BLaER1 treated with 17β-estradiol and CSF1 and Interleukin-3, amounts not matched to agents 10 nM and 100 nM (cell line): ENCODE results near the gene HDAC9.

Source experiments
- H3K27ac ChIP-seq, 11 experiments: shearing (Covaris generic); formaldehyde crosslinking; 2 replicates each; pipeline ENCODE4 v1.8.1; 2022
- H3K27me3 ChIP-seq, 11 experiments: shearing (Covaris generic); formaldehyde crosslinking; 2 replicates each; pipeline ENCODE4 v1.8.1; 2022
- H3K36me3 ChIP-seq, 11 experiments: shearing (Covaris generic); formaldehyde crosslinking; 2 replicates each; pipeline ENCODE4 v1.8.1; 2022
- H3K4me1 ChIP-seq, 10 experiments: shearing (Covaris generic); formaldehyde crosslinking; 2 replicates each; pipeline ENCODE4 v1.8.1; 2022
- H3K4me2 ChIP-seq, 11 experiments: shearing (Covaris generic); formaldehyde crosslinking; 2 replicates each; pipeline ENCODE4 v1.8.1; 2022
- H3K4me3 ChIP-seq, 10 experiments: shearing (Covaris generic); formaldehyde crosslinking; 2 replicates each; pipeline ENCODE4 v1.8.1; 2022
- H3K9ac ChIP-seq, 11 experiments: shearing (Covaris generic); formaldehyde crosslinking; 2 replicates each; pipeline ENCODE4 v1.8.1; 2022
- H3K9me3 ChIP-seq, 11 experiments: shearing (Covaris generic); formaldehyde crosslinking; replicated peaks in 1 of 11; 2 replicates each; pipeline ENCODE4 v1.8.1; 2022
- H4K20me1 ChIP-seq, 11 experiments: shearing (Covaris generic); formaldehyde crosslinking; 2 replicates each; pipeline ENCODE4 v1.8.1; 2022
- Cebpa-rat ChIP-seq, 11 experiments: shearing (Covaris generic); IDR thresholded peaks; 2 replicates each; pipeline ENCODE4 v1.8.1; 2022

HDAC9 gene

GRCh38 chr7:18803923-18804322, 308.4 kb downstream of the HDAC9 start:
- Histone ChIP-seq H3K4me3 (no peak overlapping the region), H3K9me3 (no peaks in the 10 kb centered on the region), H3K4me2 (no peak overlapping the region), H3K4me1 (no peaks in the 10 kb centered on the region), H3K27me3 (no peaks in the 10 kb centered on the region), H3K36me3 (no peaks in the 10 kb centered on the region), H4K20me1 (no peaks in the 10 kb centered on the region), H3K9ac (no peak overlapping the region), H3K27ac (no peak overlapping the region)
- no peak for TF ChIP-seq Cebpa-rat (IDR thresholded peaks at IDR 0.05)

GRCh38 chr7:18806177-18806576, 310.6 kb downstream of the HDAC9 start:
- no peak for TF ChIP-seq Cebpa-rat (IDR thresholded peaks at IDR 0.05)
- H3K4me1 ChIP-seq = no peaks in the 10 kb centered on the region
- H3K27ac ChIP-seq = no peak overlapping the region
- no peak overlapping the region for H3K4me3 ChIP-seq
- H3K4me2 ChIP-seq = no peak overlapping the region
- no peaks in the 10 kb centered on the region for H3K36me3 ChIP-seq
- no peaks in the 10 kb centered on the region for H3K27me3 ChIP-seq
- H3K9me3 ChIP-seq = no peaks in the 10 kb centered on the region
- H4K20me1 ChIP-seq = no peaks in the 10 kb centered on the region
- H3K9ac ChIP-seq = no peak overlapping the region

GRCh38 chr7:18808026-18808425, 312.5 kb downstream of the HDAC9 start:
- Histone ChIP-seq H3K4me2 (no peak overlapping the region), H3K4me1 (no peaks in the 10 kb centered on the region), H3K4me3 (no peak overlapping the region), H3K27me3 (no peaks in the 10 kb centered on the region), H3K9me3 (peaks cover 0 to 8% (median 6%) of the 10 kb centered on the region in 11 experiments; a peak in 10 of 22 replicates), H3K9ac (no peak overlapping the region), H3K27ac (no peak overlapping the region), H4K20me1 (no peaks in the 10 kb centered on the region), H3K36me3 (no peaks in the 10 kb centered on the region)
- TF ChIP-seq Cebpa-rat (IDR thresholded peaks at IDR 0.05) = no peak

- H3K4me2 ChIP-seq = no peak overlapping the region
- H3K4me1 ChIP-seq = no peaks in the 10 kb centered on the region
- no peaks in the 10 kb centered on the region for H3K27me3 ChIP-seq
- no peaks in the 10 kb centered on the region for H3K36me3 ChIP-seq
- H3K4me3 ChIP-seq = no peak overlapping the region
- TF ChIP-seq Cebpa-rat (IDR thresholded peaks at IDR 0.05) = no peak
- peaks cover 0 to 21% (median 9%) of the 10 kb centered on the region in 11 experiments; a peak in 10 of 22 replicates for H3K9me3 ChIP-seq
- no peak overlapping the region for H3K27ac ChIP-seq
- no peak overlapping the region for H3K9ac ChIP-seq
- no peaks in the 10 kb centered on the region for H4K20me1 ChIP-seq
These were observed 319.9 kb downstream of the HDAC9 start for GRCh38 chr7:18815261-18815960.

GRCh38 chr7:18820981-18821380, 325.4 kb downstream of the HDAC9 start:
- H3K4me1 ChIP-seq = no peaks in the 10 kb centered on the region
- no peaks in the 10 kb centered on the region for H3K27me3 ChIP-seq
- no peak overlapping the region for H3K4me3 ChIP-seq
- H3K9me3 ChIP-seq = 0 out of 22 replicates have a peak, but pooled peaks cover 0 to 8% (median 0%) of the 10 kb centered on the region in 11 experiments
- no peak for TF ChIP-seq Cebpa-rat (IDR thresholded peaks at IDR 0.05)
- H3K9ac ChIP-seq = no peak overlapping the region
- H3K27ac ChIP-seq = no peak overlapping the region
- H3K36me3 ChIP-seq = no peaks in the 10 kb centered on the region
- no peak overlapping the region for H3K4me2 ChIP-seq
- H4K20me1 ChIP-seq = no peaks in the 10 kb centered on the region

GRCh38 chr7:18821554-18821953, 326.0 kb downstream of the HDAC9 start:
- no peaks in the 10 kb centered on the region for H3K27me3 ChIP-seq

GRCh38 chr7:18824157-18824556, 328.6 kb downstream of the HDAC9 start:
- peaks cover 0 to 7% (median 3%) of the 10 kb centered on the region in 10 experiments; a peak in 11 of 20 replicates for H3K4me1 ChIP-seq
- no peak overlapping the region for H3K27ac ChIP-seq
- H3K27me3 ChIP-seq = no peaks in the 10 kb centered on the region
- TF ChIP-seq Cebpa-rat (IDR thresholded peaks at IDR 0.05) = no peak
- no peak overlapping the region for H3K9ac ChIP-seq
- H4K20me1 ChIP-seq = no peaks in the 10 kb centered on the region
- H3K4me2 ChIP-seq = no peak overlapping the region
- no peak overlapping the region for H3K4me3 ChIP-seq
- H3K9me3 ChIP-seq = no peaks in the 10 kb centered on the region
- no peaks in the 10 kb centered on the region for H3K36me3 ChIP-seq

More at GRCh38 chr7:18821554-18821953, 326.0 kb downstream of the HDAC9 start:
- Histone ChIP-seq H4K20me1 (no peaks in the 10 kb centered on the region), H3K9ac (no peak overlapping the region), H3K27ac (no peak overlapping the region), H3K36me3 (no peaks in the 10 kb centered on the region), H3K4me1 (no peaks in the 10 kb centered on the region), H3K4me2 (no peak overlapping the region), H3K9me3 (0 out of 22 replicates have a peak, but pooled peaks cover 0 to 5% (median 0%) of the 10 kb centered on the region in 11 experiments), H3K4me3 (no peak overlapping the region)
- no peak for TF ChIP-seq Cebpa-rat (IDR thresholded peaks at IDR 0.05)

GRCh38 chr7:18828260-18828993, 332.9 kb downstream of the HDAC9 start:
- Histone ChIP-seq H3K9me3 (no peaks in the 10 kb centered on the region), H3K9ac (no peak overlapping the region), H3K27ac (peak overlapping the region in 5 of 11 experiments; percentile 39 to 62 (median 54); a peak in 9 of 22 replicates), H3K4me1 (peaks cover 0 to 34% (median 21%) of the 10 kb centered on the region in 10 experiments; a peak in 12 of 20 replicates), H3K36me3 (no peaks in the 10 kb centered on the region), H3K4me2 (peak overlapping the region in 4 of 11 experiments; percentile 40 to 68 (median 60); a peak in 4 of 22 replicates), H3K4me3 (no peak overlapping the region), H3K27me3 (no peaks in the 10 kb centered on the region), H4K20me1 (no peaks in the 10 kb centered on the region)
- no peak for TF ChIP-seq Cebpa-rat (IDR thresholded peaks at IDR 0.05)

GRCh38 chr7:18828994-18829857, 333.7 kb downstream of the HDAC9 start:
- H3K4me2 ChIP-seq = peak overlapping the region in 8 of 11 experiments; percentile 24 to 68 (median 46); a peak in 14 of 22 replicates
- no peak overlapping the region for H3K9ac ChIP-seq
- peak overlapping the region in 9 of 11 experiments; percentile 3 to 62 (median 52); a peak in 15 of 22 replicates for H3K27ac ChIP-seq
- H3K36me3 ChIP-seq = no peaks in the 10 kb centered on the region
- H3K27me3 ChIP-seq = no peaks in the 10 kb centered on the region
- H3K4me3 ChIP-seq = no peak overlapping the region
- no peaks in the 10 kb centered on the region for H3K9me3 ChIP-seq
- no peaks in the 10 kb centered on the region for H4K20me1 ChIP-seq
- H3K4me1 ChIP-seq = peaks cover under 1 to 34% (median 22%) of the 10 kb centered on the region in 10 experiments; a peak in 17 of 20 replicates
- no peak; a peak in 1 of 22 replicates for TF ChIP-seq Cebpa-rat (IDR thresholded peaks at IDR 0.05)
